ENCODE results near the gene SOWAHC. TPM values are rescaled to one million over a fixed set of nuclear protein-coding genes. Genes with fewer than 3 reads are reported as not detected.

SOWAHC gene
- polyA plus RNA-seq, 1 donor from 2014 or later, result 5.8 TPM

DNA sequence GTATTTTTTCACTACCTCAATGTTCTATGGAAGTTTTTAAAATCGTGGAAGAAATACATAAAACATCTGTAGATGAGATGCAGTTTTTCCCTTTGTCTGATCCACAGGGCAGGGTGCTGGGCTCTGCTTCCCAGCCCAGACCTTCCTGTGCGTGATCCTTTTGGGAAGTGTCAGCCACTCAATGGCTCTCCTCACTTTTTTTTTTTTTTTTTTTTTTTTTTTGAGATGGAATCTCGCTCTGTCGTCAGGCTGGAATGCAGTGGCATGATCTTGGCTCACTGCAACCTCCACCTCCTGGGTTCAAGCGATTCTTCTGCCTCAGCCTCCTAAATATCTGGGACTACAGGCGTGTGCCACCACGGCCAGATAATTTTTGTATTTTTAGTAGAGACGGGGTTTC, 32.8 kb downstream of the SOWAHC start:
- H3K36me3 ChIP-seq (ENCODE audit: insufficient read depth, low read length), result no peaks in the 10 kb centered on the region
- no peak overlapping the region for H3K4me2 ChIP-seq (ENCODE audit: low read length)
- H2AFZ ChIP-seq (ENCODE audit: low read depth, low read length), result no peak overlapping the region
- H3K27ac ChIP-seq (ENCODE audit: low read length), result no peak overlapping the region
- H3K4me3 ChIP-seq (ENCODE audit: low read length), result no peak overlapping the region
- no peaks in the 10 kb centered on the region for H3K79me2 ChIP-seq (replicated peaks; ENCODE audit: insufficient read depth, low read length)
- no peaks in the 10 kb centered on the region for H4K20me1 ChIP-seq (ENCODE audit: insufficient read depth)
- H3K9me2 ChIP-seq (ENCODE audit: insufficient read depth, low read length), result no peaks in the 10 kb centered on the region
- H3F3A ChIP-seq (ENCODE audit: insufficient read depth, low read length, poor library complexity, severe bottlenecking), result no peaks in the 10 kb centered on the region
- no peaks in the 10 kb centered on the region for H3K27me3 ChIP-seq (ENCODE audit: insufficient read depth, low read depth, low read length)
- H3K9me3 ChIP-seq (ENCODE audit: low read length), result no peaks in the 10 kb centered on the region
- no peak overlapping the region for H3K9ac ChIP-seq (ENCODE audit: low read length)
- TF ChIP-seq MXI1 (conservative IDR thresholded peaks at IDR 0.05; ENCODE audit: poor library complexity, severe bottlenecking) (no peak), POLR2AphosphoS5 (IDR thresholded peaks at IDR 0.05) (no peak), TAF1 (IDR thresholded peaks at IDR 0.05; ENCODE audit: low read depth) (no peak), EZH2 (IDR thresholded peaks at IDR 0.05; ENCODE audit: borderline replicate concordance, insufficient read depth, low read length, poor library complexity, severe bottlenecking) (no peak), SMC3 (conservative IDR thresholded peaks at IDR 0.05; ENCODE audit: poor library complexity) (no peak), EP300 (conservative IDR thresholded peaks at IDR 0.05; ENCODE audit: poor library complexity, severe bottlenecking) (no peak), RAD21 (conservative IDR thresholded peaks at IDR 0.05) (no peak)
- TF ChIP-seq, protein P1, sequence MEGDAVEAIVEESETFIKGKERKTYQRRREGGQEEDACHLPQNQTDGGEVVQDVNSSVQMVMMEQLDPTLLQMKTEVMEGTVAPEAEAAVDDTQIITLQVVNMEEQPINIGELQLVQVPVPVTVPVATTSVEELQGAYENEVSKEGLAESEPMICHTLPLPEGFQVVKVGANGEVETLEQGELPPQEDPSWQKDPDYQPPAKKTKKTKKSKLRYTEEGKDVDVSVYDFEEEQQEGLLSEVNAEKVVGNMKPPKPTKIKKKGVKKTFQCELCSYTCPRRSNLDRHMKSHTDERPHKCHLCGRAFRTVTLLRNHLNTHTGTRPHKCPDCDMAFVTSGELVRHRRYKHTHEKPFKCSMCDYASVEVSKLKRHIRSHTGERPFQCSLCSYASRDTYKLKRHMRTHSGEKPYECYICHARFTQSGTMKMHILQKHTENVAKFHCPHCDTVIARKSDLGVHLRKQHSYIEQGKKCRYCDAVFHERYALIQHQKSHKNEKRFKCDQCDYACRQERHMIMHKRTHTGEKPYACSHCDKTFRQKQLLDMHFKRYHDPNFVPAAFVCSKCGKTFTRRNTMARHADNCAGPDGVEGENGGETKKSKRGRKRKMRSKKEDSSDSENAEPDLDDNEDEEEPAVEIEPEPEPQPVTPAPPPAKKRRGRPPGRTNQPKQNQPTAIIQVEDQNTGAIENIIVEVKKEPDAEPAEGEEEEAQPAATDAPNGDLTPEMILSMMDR (IDR thresholded peaks at IDR 0.05; ENCODE audit: poor library complexity, severe bottlenecking), result no peak
- TF ChIP-seq, protein P2, sequence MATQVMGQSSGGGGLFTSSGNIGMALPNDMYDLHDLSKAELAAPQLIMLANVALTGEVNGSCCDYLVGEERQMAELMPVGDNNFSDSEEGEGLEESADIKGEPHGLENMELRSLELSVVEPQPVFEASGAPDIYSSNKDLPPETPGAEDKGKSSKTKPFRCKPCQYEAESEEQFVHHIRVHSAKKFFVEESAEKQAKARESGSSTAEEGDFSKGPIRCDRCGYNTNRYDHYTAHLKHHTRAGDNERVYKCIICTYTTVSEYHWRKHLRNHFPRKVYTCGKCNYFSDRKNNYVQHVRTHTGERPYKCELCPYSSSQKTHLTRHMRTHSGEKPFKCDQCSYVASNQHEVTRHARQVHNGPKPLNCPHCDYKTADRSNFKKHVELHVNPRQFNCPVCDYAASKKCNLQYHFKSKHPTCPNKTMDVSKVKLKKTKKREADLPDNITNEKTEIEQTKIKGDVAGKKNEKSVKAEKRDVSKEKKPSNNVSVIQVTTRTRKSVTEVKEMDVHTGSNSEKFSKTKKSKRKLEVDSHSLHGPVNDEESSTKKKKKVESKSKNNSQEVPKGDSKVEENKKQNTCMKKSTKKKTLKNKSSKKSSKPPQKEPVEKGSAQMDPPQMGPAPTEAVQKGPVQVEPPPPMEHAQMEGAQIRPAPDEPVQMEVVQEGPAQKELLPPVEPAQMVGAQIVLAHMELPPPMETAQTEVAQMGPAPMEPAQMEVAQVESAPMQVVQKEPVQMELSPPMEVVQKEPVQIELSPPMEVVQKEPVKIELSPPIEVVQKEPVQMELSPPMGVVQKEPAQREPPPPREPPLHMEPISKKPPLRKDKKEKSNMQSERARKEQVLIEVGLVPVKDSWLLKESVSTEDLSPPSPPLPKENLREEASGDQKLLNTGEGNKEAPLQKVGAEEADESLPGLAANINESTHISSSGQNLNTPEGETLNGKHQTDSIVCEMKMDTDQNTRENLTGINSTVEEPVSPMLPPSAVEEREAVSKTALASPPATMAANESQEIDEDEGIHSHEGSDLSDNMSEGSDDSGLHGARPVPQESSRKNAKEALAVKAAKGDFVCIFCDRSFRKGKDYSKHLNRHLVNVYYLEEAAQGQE (IDR thresholded peaks at IDR 0.05; ENCODE audit: borderline replicate concordance), result no peak

DNA sequence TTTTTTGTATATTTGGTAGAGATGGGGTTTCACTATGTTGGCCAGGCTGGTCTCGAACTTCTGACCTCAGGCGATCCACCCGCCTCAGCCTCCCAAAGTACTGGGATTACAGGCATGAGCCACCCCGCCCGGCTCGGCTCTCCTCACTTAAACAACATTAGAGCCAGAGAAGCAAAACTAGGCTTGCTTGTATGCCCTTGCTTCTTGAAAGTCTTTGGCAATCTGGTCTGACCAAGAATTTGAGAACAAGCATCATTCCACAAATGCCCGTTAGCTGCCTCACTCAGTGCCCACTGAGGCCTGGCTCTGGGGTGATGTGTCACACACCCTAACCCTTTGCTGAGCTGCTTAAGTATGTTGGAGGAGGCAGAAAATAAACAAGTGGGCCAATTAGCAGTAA, 33.5 kb downstream of the SOWAHC start:
- Histone ChIP-seq H3K4me2 (ENCODE audit: low read length) (no peak overlapping the region), H3K36me3 (ENCODE audit: insufficient read depth, low read length) (no peaks in the 10 kb centered on the region), H4K20me1 (ENCODE audit: insufficient read depth) (no peaks in the 10 kb centered on the region), H3K27ac (ENCODE audit: low read length) (no peak overlapping the region), H3K4me3 (ENCODE audit: low read length) (no peak overlapping the region), H3F3A (ENCODE audit: insufficient read depth, low read length, poor library complexity, severe bottlenecking) (no peaks in the 10 kb centered on the region), H2AFZ (ENCODE audit: low read depth, low read length) (no peak overlapping the region), H3K79me2 (replicated peaks; ENCODE audit: insufficient read depth, low read length) (no peaks in the 10 kb centered on the region), H3K9me2 (ENCODE audit: insufficient read depth, low read length) (no peaks in the 10 kb centered on the region), H3K27me3 (ENCODE audit: insufficient read depth, low read depth, low read length) (no peaks in the 10 kb centered on the region), H3K9ac (ENCODE audit: low read length) (no peak overlapping the region), H3K9me3 (ENCODE audit: low read length) (no peaks in the 10 kb centered on the region)
- no peak for TF ChIP-seq EP300 (conservative IDR thresholded peaks at IDR 0.05; ENCODE audit: poor library complexity, severe bottlenecking)
- no peak for TF ChIP-seq POLR2AphosphoS5 (IDR thresholded peaks at IDR 0.05)
- TF ChIP-seq, protein P2 (IDR thresholded peaks at IDR 0.05; ENCODE audit: borderline replicate concordance), result no peak
- TF ChIP-seq TAF1 (IDR thresholded peaks at IDR 0.05; ENCODE audit: low read depth), result no peak
- no peak for TF ChIP-seq SMC3 (conservative IDR thresholded peaks at IDR 0.05; ENCODE audit: poor library complexity)
- no peak for TF ChIP-seq EZH2 (IDR thresholded peaks at IDR 0.05; ENCODE audit: borderline replicate concordance, insufficient read depth, low read length, poor library complexity, severe bottlenecking)
- TF ChIP-seq, protein P1 (IDR thresholded peaks at IDR 0.05; ENCODE audit: poor library complexity, severe bottlenecking), result no peak
- TF ChIP-seq RAD21 (conservative IDR thresholded peaks at IDR 0.05), result no peak
- no peak for TF ChIP-seq MXI1 (conservative IDR thresholded peaks at IDR 0.05; ENCODE audit: poor library complexity, severe bottlenecking)
